GM18517 (cell line): Measurements from ENCODE around the gene FAR2.
A peak's percentile ranks its signal among the peaks of the same experiment; 100 is the strongest.
"Not testable (repeated sequence)": the region's sequence is repeated elsewhere in the genome, so short reads cannot be mapped to it uniquely, and the experiment has no call there.

Experiments used
- ATAC-seq: cut with Tn5 transposase; IDR thresholded peaks from one replicate; pipeline ENCODE4 v1.9.1; 2021; ENCODE audit warnings: mild to moderate bottlenecking, moderate library complexity; ENCODE audit not compliant: unreplicated experiment

FAR2 gene

GRCh38 chr12:29148911-29149690 lies at the start of gene FAR2:
TSS of gene FAR2 (plus strand) at chr12:29149278. CDS start at chr12:29270450, 121,172 bp downstream.
- ATAC-seq = peak; percentile 33

GRCh38 chr12:29102741-29103140 lies 46.3 kb upstream of the FAR2 start:
- ATAC-seq = no peak

DNA sequence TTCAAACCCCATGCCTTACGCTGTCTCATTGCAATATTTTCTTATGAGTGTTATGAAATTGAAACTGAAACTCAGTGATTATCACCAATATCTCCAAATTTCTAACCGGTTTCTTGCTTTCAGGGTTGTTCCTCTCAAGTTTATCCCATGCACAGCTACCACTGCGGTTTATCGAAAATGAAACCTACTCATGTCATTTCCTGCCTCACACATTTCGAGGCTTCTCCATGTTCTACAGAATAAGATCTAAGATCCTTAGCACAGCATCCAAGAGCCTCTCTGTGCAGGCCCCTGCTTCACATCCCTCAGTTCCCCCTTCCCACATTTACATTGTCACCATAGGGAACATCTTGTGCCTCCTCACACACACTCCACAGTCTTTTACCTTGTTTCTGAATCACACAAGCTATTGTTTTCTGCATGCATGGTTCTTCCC lies 45.5 kb upstream of the FAR2 start:
- peak; percentile 98 for ATAC-seq

DNA sequence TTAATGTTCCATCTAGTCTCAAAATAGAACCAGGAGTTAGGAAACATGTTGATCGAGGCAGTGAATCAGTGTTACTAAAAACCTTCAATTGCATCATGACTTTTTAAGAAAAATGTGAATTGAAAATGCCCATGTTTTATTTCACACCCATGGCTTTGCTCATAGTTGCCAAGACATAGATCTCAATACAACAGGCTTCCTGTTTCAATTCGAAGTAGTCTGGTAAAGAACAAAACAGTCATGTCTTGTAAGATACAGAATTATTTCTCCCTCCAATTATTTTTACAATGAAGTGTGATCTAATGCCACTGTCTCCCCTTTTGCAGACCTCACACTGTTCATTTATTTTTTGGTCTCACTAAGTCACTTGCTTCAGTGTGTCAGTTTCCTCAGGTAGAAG lies 44.6 kb upstream of the FAR2 start:
- no peak for ATAC-seq

- ATAC-seq = peak; percentile 83
Observed at GRCh38 chr12:29110506-29111442, 38.3 kb upstream of the FAR2 start.

GRCh38 chr12:29113101-29113500 lies 36.0 kb upstream of the FAR2 start:
- no peak for ATAC-seq

- ATAC-seq = no peak
Observed at GRCh38 chr12:29116414-29116813, 32.7 kb upstream of the FAR2 start.

DNA sequence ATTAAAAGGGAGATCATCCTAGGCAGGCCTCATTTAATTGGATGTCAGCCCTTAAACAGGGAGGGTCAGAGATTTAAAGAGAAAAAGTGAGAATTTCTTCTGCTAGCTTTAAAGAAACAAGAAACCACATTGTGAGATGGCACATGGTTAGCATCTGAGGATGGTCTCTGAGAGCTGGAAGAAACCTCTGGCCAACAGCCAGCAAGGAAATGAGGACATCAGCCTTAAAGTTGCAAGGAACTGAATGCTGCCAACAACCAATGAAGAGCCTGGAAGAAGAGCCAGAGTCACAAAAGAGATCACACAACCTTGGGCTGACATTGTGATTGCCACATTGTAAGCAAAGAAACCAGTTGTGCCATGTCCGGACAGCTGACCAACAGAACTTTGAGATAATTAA lies 17.5 kb upstream of the FAR2 start:
- no peak for ATAC-seq

DNA sequence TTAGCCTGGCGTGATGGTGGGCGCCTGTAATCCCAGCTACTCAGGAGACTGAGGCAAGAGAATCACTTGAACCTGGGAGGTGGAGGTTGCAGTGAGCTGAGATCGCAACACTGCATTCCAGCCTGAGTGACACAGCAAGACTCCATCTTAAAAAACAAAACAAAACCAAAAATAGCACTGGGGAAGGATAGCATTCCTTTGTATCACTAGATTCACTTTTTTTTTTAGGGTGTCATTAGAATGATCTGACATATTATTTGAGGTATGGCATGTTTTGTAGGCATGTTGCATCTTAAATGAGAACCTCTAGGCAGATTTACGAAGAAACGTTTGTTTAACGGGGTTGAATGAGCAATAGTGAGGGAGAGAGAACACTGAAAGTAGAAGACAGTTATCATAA lies 16.8 kb upstream of the FAR2 start:
- ATAC-seq = no peak

DNA sequence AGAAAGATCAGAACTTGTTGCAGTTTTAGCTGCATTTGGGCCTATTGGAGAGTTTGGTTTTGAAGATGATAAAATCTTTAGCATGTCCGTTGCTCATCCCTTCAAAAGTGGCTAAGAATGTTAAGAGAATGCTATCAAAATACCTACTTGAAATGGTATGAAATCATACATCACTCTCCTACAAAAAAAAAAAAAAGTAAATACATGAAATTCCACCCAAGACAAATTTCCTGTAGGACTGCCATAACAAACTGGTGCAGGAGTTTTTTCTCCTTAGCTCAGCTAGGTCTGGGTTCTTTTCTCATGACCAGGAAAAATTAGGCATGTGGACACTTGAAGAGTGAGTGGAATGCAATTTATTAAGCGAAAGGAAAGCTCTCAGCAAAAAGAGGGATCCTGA lies 15.9 kb upstream of the FAR2 start:
- no peak for ATAC-seq

DNA sequence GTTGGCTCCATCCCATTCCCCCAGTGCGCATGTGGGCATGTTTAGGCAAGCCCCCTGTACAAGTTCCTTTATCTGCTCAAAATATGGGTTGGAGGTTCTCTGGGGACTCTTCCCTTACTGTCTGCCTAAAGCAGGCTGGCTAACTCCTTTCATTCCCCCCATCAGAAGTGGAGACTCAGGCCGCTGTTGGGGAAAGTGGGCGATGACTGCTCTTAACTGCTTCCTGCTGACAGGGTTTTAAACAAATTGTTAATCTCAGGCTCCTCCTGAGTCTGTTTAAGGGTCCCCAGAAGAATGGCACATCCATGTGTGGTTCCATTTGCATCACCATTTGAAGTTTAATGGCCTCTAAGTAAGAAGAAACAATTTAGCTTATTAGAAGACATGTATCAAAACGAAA lies 15.4 kb upstream of the FAR2 start:
- no peak for ATAC-seq

DNA sequence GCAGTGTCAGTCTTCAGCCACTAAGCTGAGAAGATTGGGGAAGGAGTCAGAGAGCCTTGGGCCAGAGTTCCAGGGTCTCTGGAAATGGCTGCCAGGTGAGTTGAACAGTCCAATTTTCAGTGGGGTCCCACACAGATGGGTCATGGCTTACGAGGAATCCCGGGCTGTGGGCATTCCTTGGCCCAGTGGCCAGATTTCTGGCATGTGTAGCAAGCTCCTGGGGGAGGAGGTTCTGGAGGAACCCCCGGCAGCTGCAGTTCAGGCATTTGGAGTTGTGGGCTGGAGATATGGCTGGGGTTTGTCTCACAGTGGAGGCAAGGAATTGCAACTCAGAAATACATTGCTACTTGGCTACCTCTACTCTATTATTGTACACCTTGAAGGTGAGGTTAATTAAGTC lies 10.8 kb upstream of the FAR2 start:
- not testable (repeated sequence) for ATAC-seq

DNA sequence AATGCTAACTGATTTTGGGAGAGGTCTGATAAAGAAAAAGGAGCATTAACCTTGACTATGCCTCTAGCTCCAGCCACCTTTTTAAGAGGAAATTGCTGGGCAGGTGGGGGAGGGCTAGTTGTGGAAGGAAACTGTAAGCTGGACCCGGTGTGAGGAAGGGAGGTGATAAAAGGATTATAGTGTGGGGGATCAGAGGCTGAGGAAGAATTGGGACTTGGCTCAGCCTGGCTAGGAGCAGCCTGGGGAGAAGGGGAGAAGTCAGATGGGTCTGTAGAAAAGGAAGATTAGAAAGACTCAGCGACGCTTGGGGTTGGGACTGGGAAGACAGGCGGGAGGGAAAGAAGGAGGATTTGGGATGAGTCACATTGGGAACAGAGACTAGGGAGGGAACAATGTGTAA lies 10.2 kb upstream of the FAR2 start:
- ATAC-seq = not testable (repeated sequence)

DNA sequence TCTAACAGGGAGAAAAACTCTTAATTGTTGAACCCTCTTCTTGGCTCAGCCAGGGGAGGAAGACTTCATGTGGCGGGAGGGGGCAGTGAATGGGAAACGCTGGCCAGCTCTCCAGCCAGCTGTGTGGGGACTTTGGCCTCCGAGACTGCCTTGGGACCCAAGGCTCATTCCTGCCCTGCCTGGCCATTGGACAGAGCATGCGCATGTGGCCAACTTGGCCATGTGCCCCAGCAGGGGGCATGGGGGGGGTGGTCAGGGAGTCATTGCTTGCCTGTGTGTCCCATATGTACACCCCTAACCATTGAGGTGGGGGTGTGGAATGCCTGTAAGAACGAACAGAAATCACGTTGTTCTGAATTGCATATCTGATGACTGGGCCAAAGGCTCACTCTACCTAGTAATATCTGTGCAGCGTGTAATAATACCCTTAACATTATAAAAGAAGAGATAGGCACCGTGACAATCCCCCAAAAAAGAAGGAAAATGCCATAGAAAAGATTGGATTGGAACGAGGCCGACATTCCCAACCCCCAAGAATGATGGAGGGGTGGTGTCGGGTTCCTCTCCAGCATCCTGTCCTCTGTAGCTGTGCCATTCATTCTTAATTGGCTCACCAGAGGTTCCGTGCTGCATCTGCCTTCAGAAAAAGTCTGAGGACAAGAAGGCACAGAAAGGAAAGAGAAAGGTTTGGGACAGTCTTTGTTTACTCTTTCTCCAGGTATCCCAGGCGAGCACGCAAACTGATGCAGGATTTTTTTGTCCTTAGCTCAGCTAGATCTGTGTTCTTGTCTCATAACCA lies 3.5 kb upstream of the FAR2 start:
- no peak for ATAC-seq

DNA sequence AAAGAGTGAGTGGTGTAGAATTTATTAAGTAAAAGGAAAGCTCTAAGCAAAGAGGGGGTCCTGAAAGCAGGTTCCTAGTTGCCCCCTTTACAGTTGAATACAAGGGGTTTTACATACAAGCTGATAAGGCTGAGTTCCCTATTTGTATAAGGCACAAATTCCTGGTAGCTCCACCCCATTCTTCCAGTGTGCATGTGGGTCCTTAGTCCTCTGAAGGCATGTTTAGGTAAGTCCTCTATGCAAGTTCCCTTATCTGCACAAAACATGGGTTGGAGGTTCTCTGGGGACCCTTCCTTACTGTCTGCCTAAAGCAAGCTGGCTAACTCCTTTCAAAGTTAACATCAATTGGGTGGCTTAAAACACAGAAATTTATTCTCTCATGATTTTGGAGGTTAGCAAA lies 2.9 kb upstream of the FAR2 start:
- ATAC-seq = no peak

DNA sequence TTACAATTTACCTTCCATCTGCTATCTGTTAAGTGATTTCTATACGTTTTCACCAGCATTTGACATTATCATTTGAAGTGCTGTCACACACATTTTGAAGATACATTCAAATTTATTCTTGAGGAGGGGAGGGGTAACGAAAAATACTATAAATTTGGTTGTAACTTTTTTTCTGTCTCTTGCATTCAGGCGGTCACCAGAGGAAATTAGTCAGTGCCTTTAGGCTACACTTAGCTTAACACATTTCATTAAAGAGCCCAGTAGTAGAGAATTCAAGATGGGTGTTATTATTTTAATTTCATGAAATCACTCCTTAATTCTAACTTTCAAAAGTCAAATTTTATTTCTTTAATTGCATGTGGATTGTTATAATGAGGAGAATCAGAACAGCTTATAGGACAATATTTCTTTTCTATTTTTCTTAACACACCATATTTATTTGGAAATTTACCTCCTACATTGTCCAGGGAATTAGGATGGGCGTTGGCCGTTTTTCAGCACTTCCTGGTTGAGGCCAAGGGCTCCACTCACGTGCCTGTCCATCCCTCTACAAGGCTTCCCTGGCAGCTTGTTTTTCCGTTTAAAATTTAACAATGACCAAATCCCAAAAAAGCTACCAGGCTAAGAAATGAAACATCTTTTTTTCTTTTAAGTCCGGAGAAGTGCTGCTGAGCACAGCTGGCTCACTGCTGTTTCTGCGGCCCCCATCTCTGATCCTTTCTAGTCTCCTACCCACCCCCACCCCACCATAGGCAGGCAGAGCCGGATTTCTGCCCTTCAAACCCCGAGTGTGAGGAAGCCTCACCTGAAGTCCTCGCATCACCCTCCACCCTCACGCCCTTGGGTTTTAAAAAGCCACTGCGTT lies 1.1 kb upstream of the FAR2 start:
- ATAC-seq = no peak

GRCh38 chr12:29148596-29148910 lies 525 bp upstream of the FAR2 start:
- ATAC-seq = peak; percentile 2

DNA sequence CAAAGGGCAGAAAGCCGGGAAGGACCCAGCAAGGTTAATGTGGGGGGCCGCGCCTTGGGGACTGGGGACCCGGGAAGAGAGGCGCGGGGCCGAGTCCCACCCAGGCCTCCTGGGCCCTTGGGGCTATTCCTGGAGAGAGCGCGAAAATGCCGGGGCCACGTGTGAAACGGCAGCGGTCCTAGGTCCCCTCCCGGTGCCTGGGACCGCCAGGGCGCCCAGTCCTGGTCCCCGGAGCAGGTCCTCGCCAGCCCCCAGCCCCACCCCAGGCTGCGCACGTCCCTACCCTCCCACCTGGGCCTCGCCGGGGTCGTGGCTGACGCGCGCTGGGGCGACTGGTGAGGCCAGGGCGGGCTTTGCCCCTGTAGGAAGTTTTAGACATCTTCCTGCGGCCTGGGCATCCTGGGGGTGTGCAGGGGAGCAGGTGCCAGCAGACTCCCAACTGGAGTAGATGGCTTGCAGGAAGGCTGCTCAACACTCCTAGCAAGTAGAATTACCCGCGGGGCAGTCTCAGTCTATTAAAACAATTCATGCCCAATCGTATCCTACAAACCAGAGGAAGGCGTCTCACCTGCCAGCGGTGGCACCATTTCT lies 708 bp downstream of the FAR2 start:
- no peak for ATAC-seq

GRCh38 chr12:29150462-29150861 lies 1.4 kb downstream of the FAR2 start:
- ATAC-seq = no peak
